Type B pancreatic cell (in vitro differentiated cells): Measurements from ENCODE around the gene TPCN2. TPM values are rescaled to one million over a fixed set of nuclear protein-coding genes. Genes with fewer than 3 reads are reported as not detected.
"Not testable (repeated sequence)": the region's sequence is repeated elsewhere in the genome, so short reads cannot be mapped to it uniquely, and the experiment has no call there.

Experiments
- DNase-seq: peaks from one replicate; pipeline ENCODE4 v3.0.0; 2021; ENCODE audit warnings: mixed read lengths; ENCODE audit not compliant: unreplicated experiment; ENCODE audit errors: extremely low spot score
- H3K27ac Mint-ChIP-seq: 2 replicates; pipeline ENCODE4 v1.8.0; 2021; ENCODE audit warnings: mild to moderate bottlenecking, mixed read lengths
- H3K27me3 Mint-ChIP-seq: 2 replicates; pipeline ENCODE4 v1.8.0; 2021; ENCODE audit warnings: mixed read lengths
- H3K36me3 Mint-ChIP-seq: 2 replicates; pipeline ENCODE4 v1.8.0; 2021; ENCODE audit warnings: mixed read lengths
- H3K4me1 Mint-ChIP-seq: one replicate; pipeline ENCODE4 v1.8.0; 2021; ENCODE audit warnings: mixed read lengths; ENCODE audit not compliant: unreplicated experiment
- H3K4me3 Mint-ChIP-seq: 2 replicates; pipeline ENCODE4 v1.8.0; 2021; ENCODE audit warnings: mild to moderate bottlenecking, mixed read lengths
- H3K9me3 Mint-ChIP-seq: 2 replicates; pipeline ENCODE4 v1.8.0; 2021; ENCODE audit warnings: mixed read lengths
- CTCF ChIP-seq: fragments of 200-600 bp; sonication (generic); conservative IDR thresholded peaks from 2 replicates; pipeline ENCODE4 v1.5.0; 2021; ENCODE audit warnings: antibody characterized with exemption, mild to moderate bottlenecking
- total RNA-seq: library from RNA; stranded (reverse); gene quantifications from 2 replicates; pipeline ENCODE4 v1.2.1, GENCODE V29; 2021; ENCODE audit warnings: low replicate concordance

TPCN2 gene
- total RNA-seq, 1 donor from 2014 or later = 19.5 TPM

GRCh38 chr11:69148806-69149205, 100.1 kb downstream of the TPCN2 start:
- Mint-ChIP-seq H3K36me3 (peaks cover 4% of the 10 kb centered on the region), H3K27ac (peak overlapping the region; percentile 61), H3K9me3 (peaks cover 10% of the 10 kb centered on the region)

GRCh38 chr11:69149338-69150045, 100.8 kb downstream of the TPCN2 start:
- H3K36me3 Mint-ChIP-seq, H3K9me3 Mint-ChIP-seq, H3K27ac Mint-ChIP-seq, H3K4me3 Mint-ChIP-seq, DNase-seq: not testable (repeated sequence)
- peaks cover 18% of the 10 kb centered on the region for H3K27me3 Mint-ChIP-seq
- peaks cover 20% of the 10 kb centered on the region for H3K4me1 Mint-ChIP-seq

More at GRCh38 chr11:69148806-69149205, 100.1 kb downstream of the TPCN2 start:
- H3K4me3 Mint-ChIP-seq = no peak overlapping the region
- peaks cover 20% of the 10 kb centered on the region for H3K4me1 Mint-ChIP-seq
- no peak for TF ChIP-seq CTCF
- peaks cover 18% of the 10 kb centered on the region for H3K27me3 Mint-ChIP-seq
- no peak for DNase-seq

GRCh38 chr11:69150175-69150574, 101.4 kb downstream of the TPCN2 start:
- peaks cover 18% of the 10 kb centered on the region for H3K27me3 Mint-ChIP-seq
- TF ChIP-seq CTCF = no peak
- H3K4me3 Mint-ChIP-seq = peak overlapping the region; percentile 11
- H3K4me1 Mint-ChIP-seq = peaks cover 20% of the 10 kb centered on the region
- DNase-seq = no peak
- peaks cover 4% of the 10 kb centered on the region for H3K36me3 Mint-ChIP-seq
- H3K9me3 Mint-ChIP-seq = peaks cover 10% of the 10 kb centered on the region
- no peak overlapping the region for H3K27ac Mint-ChIP-seq

GRCh38 chr11:69151836-69152235, 103.1 kb downstream of the TPCN2 start:
- peak overlapping the region; percentile 56 for H3K27ac Mint-ChIP-seq
- peak overlapping the region; percentile 75 for H3K4me3 Mint-ChIP-seq
- peaks cover 25% of the 10 kb centered on the region for H3K4me1 Mint-ChIP-seq
- TF ChIP-seq CTCF = no peak
- peaks cover 4% of the 10 kb centered on the region for H3K36me3 Mint-ChIP-seq
- peaks cover 18% of the 10 kb centered on the region for H3K27me3 Mint-ChIP-seq
- peak; percentile 42 for DNase-seq
- no peaks in the 10 kb centered on the region for H3K9me3 Mint-ChIP-seq

GRCh38 chr11:69152733-69153421, 104.1 kb downstream of the TPCN2 start:
- Mint-ChIP-seq H3K9me3 (no peaks in the 10 kb centered on the region), H3K27ac (peak overlapping the region; percentile 33), H3K36me3 (peaks cover 4% of the 10 kb centered on the region), H3K27me3 (peaks cover 18% of the 10 kb centered on the region), H3K4me1 (peaks cover 25% of the 10 kb centered on the region), H3K4me3 (peak overlapping the region; percentile 75)
- DNase-seq = no peak
- TF ChIP-seq CTCF = no peak

GRCh38 chr11:69153661-69154060, 104.9 kb downstream of the TPCN2 start:
- Mint-ChIP-seq H3K36me3 (peaks cover 4% of the 10 kb centered on the region), H3K4me1 (peaks cover 25% of the 10 kb centered on the region), H3K27me3 (peaks cover 16% of the 10 kb centered on the region), H3K9me3 (no peaks in the 10 kb centered on the region), H3K4me3 (peak overlapping the region; percentile 12), H3K27ac (peak overlapping the region; percentile 33)
- no peak for TF ChIP-seq CTCF
- DNase-seq = no peak
